A549 (cell line): ENCODE measurements around the gene RAMACL.

Source experiments
- BHLHE40 ChIP-seq: IDR thresholded peaks from 2 replicates; pipeline ENCODE4 v1.6.1; 2012; ENCODE audit warnings: low read depth, low read length, inconsistent platforms
- CEBPB ChIP-seq, 2 experiments: fragments of >200 bp in 1 of 2; sonication (Bioruptor Twin) in 1 of 2; formaldehyde crosslinking in 1 of 2; IDR thresholded peaks; 2 replicates each; pipeline ENCODE4 v1.6.1; 2012 to 2016
- EHF ChIP-seq: fragments of 250-450 bp; sonication (Bioruptor Pico); IDR thresholded peaks from 2 replicates; pipeline ENCODE4 v1.5.0; 2020; ENCODE audit warnings: mild to moderate bottlenecking
- MAZ ChIP-seq: fragments of 150-350 bp; IDR thresholded peaks from 2 replicates; pipeline ENCODE4 v1.6.1; 2014; ENCODE audit warnings: antibody characterized with exemption, low read depth, low read length, borderline replicate concordance
- MYC ChIP-seq: IDR thresholded peaks from 2 replicates; pipeline ENCODE4 v1.6.1; 2012; ENCODE audit warnings: mild to moderate bottlenecking, inconsistent platforms, low read length, improper control_type of control experiment, borderline replicate concordance
- POLR2A ChIP-seq: IDR thresholded peaks from 2 replicates; pipeline ENCODE4 v1.6.1; 2012; ENCODE audit warnings: mild to moderate bottlenecking, low read length
- POLR2AphosphoS2 ChIP-seq: conservative IDR thresholded peaks from 2 replicates; pipeline ENCODE4 v1.6.1; 2012; ENCODE audit warnings: low read length, improper control_type of control experiment, inconsistent platforms
- RFX5 ChIP-seq: fragments of 450-650 bp; IDR thresholded peaks from 2 replicates; pipeline ENCODE4 v1.7.1; 2014; ENCODE audit warnings: antibody characterized with exemption, mild to moderate bottlenecking, moderate library complexity
- SMC3 ChIP-seq: fragments of >200 bp; sonication (Bioruptor Twin); formaldehyde crosslinking; IDR thresholded peaks from 3 replicates; pipeline ENCODE4 v1.6.1; 2018; ENCODE audit warnings: inconsistent platforms
- TF ChIP-seq, protein P1 (sequence below): fragments of >200 bp; sonication (Bioruptor Twin); formaldehyde crosslinking; IDR thresholded peaks from 3 replicates; pipeline ENCODE4 v1.5.1; 2016
- TF ChIP-seq, protein P2 (sequence below): fragments of 200-600 bp; sonication (generic); IDR thresholded peaks from 2 replicates; pipeline ENCODE4 v1.6.1; 2016; ENCODE audit warnings: antibody characterized with exemption, mild to moderate bottlenecking, moderate library complexity
- TF ChIP-seq, protein P3 (sequence below): IDR thresholded peaks from 2 replicates; pipeline ENCODE4 v1.6.1; 2012

DNA sequence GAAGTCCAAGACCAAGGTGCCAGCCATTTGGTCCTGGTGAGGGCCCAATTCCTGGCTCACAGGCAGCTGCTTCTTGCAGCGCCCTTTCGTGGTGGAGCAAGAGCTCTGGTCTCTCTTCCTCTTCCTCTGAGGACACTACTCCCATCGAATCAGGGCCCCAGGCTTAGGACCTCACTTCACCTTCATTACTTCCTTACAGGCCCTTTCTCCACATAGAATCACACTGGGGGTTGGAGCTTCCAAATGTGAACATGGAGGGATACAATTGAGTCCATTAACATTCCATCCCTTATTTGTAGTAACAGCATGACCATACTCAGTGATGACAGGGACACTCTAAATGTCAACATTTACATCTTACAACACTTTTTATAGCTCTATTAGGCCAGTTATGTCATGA lies 2.3 kb downstream of the RAMACL start:
- TF ChIP-seq, protein P1, sequence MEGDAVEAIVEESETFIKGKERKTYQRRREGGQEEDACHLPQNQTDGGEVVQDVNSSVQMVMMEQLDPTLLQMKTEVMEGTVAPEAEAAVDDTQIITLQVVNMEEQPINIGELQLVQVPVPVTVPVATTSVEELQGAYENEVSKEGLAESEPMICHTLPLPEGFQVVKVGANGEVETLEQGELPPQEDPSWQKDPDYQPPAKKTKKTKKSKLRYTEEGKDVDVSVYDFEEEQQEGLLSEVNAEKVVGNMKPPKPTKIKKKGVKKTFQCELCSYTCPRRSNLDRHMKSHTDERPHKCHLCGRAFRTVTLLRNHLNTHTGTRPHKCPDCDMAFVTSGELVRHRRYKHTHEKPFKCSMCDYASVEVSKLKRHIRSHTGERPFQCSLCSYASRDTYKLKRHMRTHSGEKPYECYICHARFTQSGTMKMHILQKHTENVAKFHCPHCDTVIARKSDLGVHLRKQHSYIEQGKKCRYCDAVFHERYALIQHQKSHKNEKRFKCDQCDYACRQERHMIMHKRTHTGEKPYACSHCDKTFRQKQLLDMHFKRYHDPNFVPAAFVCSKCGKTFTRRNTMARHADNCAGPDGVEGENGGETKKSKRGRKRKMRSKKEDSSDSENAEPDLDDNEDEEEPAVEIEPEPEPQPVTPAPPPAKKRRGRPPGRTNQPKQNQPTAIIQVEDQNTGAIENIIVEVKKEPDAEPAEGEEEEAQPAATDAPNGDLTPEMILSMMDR: no peak
- TF ChIP-seq BHLHE40 (no peak), SMC3 (no peak), POLR2AphosphoS2 (no peak), POLR2A (no peak), MAZ (no peak), MYC (no peak), RFX5 (no peak), CEBPB (IDR thresholded peaks at IDR 0.05) (no peak), EHF (CRISPR knock-in tag) (no peak)
- TF ChIP-seq, protein P2, sequence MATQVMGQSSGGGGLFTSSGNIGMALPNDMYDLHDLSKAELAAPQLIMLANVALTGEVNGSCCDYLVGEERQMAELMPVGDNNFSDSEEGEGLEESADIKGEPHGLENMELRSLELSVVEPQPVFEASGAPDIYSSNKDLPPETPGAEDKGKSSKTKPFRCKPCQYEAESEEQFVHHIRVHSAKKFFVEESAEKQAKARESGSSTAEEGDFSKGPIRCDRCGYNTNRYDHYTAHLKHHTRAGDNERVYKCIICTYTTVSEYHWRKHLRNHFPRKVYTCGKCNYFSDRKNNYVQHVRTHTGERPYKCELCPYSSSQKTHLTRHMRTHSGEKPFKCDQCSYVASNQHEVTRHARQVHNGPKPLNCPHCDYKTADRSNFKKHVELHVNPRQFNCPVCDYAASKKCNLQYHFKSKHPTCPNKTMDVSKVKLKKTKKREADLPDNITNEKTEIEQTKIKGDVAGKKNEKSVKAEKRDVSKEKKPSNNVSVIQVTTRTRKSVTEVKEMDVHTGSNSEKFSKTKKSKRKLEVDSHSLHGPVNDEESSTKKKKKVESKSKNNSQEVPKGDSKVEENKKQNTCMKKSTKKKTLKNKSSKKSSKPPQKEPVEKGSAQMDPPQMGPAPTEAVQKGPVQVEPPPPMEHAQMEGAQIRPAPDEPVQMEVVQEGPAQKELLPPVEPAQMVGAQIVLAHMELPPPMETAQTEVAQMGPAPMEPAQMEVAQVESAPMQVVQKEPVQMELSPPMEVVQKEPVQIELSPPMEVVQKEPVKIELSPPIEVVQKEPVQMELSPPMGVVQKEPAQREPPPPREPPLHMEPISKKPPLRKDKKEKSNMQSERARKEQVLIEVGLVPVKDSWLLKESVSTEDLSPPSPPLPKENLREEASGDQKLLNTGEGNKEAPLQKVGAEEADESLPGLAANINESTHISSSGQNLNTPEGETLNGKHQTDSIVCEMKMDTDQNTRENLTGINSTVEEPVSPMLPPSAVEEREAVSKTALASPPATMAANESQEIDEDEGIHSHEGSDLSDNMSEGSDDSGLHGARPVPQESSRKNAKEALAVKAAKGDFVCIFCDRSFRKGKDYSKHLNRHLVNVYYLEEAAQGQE: no peak
- TF ChIP-seq, protein P3, sequence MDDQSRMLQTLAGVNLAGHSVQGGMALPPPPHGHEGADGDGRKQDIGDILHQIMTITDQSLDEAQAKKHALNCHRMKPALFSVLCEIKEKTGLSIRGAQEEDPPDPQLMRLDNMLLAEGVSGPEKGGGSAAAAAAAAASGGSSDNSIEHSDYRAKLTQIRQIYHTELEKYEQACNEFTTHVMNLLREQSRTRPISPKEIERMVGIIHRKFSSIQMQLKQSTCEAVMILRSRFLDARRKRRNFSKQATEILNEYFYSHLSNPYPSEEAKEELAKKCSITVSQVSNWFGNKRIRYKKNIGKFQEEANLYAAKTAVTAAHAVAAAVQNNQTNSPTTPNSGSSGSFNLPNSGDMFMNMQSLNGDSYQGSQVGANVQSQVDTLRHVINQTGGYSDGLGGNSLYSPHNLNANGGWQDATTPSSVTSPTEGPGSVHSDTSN: no peak
